ENCODE results near the gene TRIM2. TPM values are rescaled to one million over a fixed set of nuclear protein-coding genes. Genes with fewer than 3 reads are reported as not detected.

TRIM2 gene
- total RNA-seq, 2 donors from 2014 or later, result 120 to 151 TPM

DNA sequence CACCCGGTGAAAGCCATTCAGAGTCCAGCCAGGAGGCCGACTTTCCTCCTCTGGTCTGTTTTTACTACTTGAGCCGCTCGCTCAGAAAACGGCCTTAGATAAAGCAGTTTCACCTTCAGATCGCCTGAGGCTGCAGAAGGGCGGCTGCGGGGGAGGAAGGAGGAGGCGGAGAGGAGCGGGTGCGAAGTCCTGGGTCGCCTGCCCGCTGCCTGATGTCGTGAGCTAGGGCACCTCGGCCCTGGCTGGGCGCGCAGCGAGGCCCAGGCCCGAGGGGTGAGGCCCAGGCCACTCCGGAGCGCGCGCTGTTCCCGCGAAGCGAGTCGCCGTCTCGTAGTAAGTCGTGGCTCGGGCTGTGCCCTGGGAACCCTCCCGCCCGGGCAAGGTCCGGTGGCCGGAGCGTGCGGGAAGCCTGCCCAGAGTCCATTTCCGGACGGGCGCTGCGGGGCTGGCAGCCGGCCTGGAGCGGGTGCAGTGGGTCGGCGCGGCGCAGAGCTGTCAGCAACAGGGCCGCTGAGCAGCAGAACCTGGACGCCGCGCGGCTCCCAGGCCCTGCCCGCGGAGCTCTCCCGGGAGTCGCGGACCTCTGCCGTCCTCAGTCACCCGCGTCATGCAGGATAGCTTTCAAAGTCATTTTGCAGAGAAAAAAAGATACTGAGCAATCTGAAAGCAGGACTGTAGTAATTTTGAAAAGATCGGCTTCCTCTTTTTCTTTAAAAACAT is 18.6 kb downstream of the TRIM2 start:
- intact Hi-C loops (cut with DNase I), result no loop called here
- H3K9me3 ChIP-seq, result no peaks in the 10 kb centered on the region

DNA sequence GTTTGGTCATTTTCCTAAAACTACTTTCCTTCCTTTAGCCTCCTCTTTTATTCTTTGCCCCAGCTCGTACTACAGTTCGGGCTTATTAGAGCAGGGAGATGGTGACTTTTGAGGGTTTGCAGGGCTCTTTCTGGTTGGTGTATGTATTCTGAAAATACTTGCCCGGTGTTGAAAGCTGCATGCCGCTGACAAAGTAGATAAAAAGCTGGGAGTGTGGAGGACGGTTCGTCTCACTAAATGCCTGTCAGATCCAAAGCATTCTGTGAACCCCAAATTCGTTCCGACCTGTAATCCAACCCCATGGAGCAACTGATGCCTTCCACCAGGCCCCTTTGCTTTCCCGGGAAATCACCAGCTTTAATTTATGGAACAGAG is 19.2 kb downstream of the TRIM2 start:
- no peaks in the 10 kb centered on the region for H3K9me3 ChIP-seq
- H3K9ac ChIP-seq (ENCODE audit: low read depth in 2 of 2, low read length in 2 of 2), result peak overlapping the region; percentile 68 to 90
- TF ChIP-seq, protein P1, sequence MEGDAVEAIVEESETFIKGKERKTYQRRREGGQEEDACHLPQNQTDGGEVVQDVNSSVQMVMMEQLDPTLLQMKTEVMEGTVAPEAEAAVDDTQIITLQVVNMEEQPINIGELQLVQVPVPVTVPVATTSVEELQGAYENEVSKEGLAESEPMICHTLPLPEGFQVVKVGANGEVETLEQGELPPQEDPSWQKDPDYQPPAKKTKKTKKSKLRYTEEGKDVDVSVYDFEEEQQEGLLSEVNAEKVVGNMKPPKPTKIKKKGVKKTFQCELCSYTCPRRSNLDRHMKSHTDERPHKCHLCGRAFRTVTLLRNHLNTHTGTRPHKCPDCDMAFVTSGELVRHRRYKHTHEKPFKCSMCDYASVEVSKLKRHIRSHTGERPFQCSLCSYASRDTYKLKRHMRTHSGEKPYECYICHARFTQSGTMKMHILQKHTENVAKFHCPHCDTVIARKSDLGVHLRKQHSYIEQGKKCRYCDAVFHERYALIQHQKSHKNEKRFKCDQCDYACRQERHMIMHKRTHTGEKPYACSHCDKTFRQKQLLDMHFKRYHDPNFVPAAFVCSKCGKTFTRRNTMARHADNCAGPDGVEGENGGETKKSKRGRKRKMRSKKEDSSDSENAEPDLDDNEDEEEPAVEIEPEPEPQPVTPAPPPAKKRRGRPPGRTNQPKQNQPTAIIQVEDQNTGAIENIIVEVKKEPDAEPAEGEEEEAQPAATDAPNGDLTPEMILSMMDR (IDR thresholded peaks at IDR 0.05), result no peak
- no peaks in the 10 kb centered on the region for H3K27me3 ChIP-seq
- peak overlapping the region; percentile 47 for H3K4me3 ChIP-seq
- H3K27ac ChIP-seq, result peak overlapping the region; percentile 88
- intact Hi-C loops (cut with DNase I), result no loop called here
- no peaks in the 10 kb centered on the region for H3K36me3 ChIP-seq
- DNase-seq, result no peak
- no peaks in the 10 kb centered on the region for H3K4me1 ChIP-seq

More for the DNA sequence above, 18.6 kb downstream of the TRIM2 start:
- Histone ChIP-seq H3K9ac (ENCODE audit: low read depth in 2 of 2, low read length in 2 of 2) (peak overlapping the region; percentile 68 to 90), H3K27ac (peak overlapping the region; percentile 88), H3K4me3 (peak overlapping the region; percentile 47), H3K36me3 (no peaks in the 10 kb centered on the region), H3K4me1 (no peaks in the 10 kb centered on the region), H3K27me3 (no peaks in the 10 kb centered on the region)
- TF ChIP-seq, protein P1 (IDR thresholded peaks at IDR 0.05), result no peak
- peak; percentile 46 for DNase-seq

DNA sequence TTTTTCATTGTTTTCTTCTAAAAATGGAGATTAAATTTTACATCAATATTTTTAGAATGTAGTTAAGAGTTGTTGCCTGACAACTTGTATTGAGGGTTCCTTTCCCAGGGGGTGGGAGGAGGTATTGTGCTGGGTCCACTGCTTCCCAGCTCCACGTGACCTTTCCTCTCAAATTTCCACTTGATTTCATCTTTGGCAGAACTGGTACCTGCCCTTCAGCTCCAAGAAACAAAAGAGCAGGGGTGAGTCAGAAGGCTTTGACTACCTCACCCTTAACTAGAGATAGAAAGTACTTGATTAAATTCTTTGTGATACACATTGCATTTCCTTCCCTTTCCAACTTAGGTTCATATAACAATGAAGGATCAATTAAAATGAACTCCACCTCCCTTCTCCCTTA is 19.7 kb downstream of the TRIM2 start:
- no peaks in the 10 kb centered on the region for H3K27me3 ChIP-seq
- H3K4me1 ChIP-seq, result no peaks in the 10 kb centered on the region
- H3K4me3 ChIP-seq, result peak overlapping the region; percentile 47
- DNase-seq, result no peak
- H3K9ac ChIP-seq (ENCODE audit: low read depth in 2 of 2, low read length in 2 of 2), result peak overlapping the region in 1 of 2 donors; percentile 68
- no peaks in the 10 kb centered on the region for H3K36me3 ChIP-seq
- TF ChIP-seq, protein P1 (IDR thresholded peaks at IDR 0.05), result no peak
- H3K9me3 ChIP-seq, result no peaks in the 10 kb centered on the region
- H3K27ac ChIP-seq, result peak overlapping the region; percentile 88
- intact Hi-C loops (cut with DNase I), result no loop called here

DNA sequence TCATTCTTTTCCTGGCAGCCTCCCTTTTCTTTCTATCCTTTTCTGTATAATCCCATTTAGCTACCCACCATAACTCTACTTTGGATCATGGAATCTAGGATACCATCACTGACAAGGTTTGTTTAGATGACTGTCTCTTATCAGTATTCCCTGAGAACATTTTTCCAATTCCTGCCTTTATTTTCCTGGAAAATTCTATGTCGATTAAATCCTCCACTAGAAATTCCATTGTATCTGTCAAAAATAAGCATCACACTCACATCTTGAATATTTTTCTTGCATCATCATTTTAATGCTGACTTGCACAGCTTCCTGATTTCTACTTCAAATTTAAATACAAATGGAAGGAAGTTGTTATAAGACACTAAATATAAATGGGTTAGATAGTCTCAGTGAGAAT is 20.2 kb downstream of the TRIM2 start:
- intact Hi-C loops (cut with DNase I), result no loop called here
- no peak overlapping the region for H3K4me3 ChIP-seq
- TF ChIP-seq, protein P1 (IDR thresholded peaks at IDR 0.05), result no peak
- no peak for DNase-seq
- no peaks in the 10 kb centered on the region for H3K4me1 ChIP-seq
- no peaks in the 10 kb centered on the region for H3K36me3 ChIP-seq
- H3K27me3 ChIP-seq, result no peaks in the 10 kb centered on the region
- no peak overlapping the region for H3K27ac ChIP-seq
- no peaks in the 10 kb centered on the region for H3K9me3 ChIP-seq
- no peak overlapping the region for H3K9ac ChIP-seq (ENCODE audit: low read depth in 2 of 2, low read length in 2 of 2)

DNA sequence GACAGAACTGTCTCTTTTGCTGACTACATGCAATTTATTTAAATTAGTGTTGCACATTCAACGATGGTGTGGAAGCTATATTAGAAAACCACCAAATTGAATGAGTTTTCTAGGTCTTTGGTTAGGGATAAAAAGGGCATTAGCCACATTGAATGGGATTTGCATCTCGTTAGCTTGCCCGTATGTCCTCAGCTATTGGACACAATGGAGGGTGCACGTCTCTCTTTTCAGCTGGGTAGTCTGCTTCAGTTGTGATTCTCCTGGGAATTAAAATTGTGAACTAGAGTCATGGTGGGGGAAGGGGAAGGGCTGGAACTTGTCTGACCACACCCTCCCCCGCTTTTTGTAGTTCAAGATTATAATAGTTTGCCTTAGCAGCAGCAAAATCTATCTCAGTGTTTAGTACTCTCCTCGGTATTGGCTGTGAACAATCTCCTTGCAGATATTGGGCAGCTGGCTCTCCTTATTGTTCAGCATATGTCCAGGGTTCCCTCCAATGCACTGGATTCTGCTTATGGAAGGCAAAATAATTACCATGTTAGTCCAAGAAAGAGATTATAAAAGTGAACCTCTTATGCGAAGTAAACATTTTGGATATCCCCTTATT is 23.3 kb downstream of the TRIM2 start:
- H3K4me3 ChIP-seq, result no peak overlapping the region
- DNase-seq, result no peak
- intact Hi-C loops (cut with DNase I), result no loop called here
- H3K27ac ChIP-seq, result no peak overlapping the region
- TF ChIP-seq, protein P1 (IDR thresholded peaks at IDR 0.05), result no peak
- H3K36me3 ChIP-seq, result no peaks in the 10 kb centered on the region
- H3K27me3 ChIP-seq, result no peaks in the 10 kb centered on the region
- no peaks in the 10 kb centered on the region for H3K9me3 ChIP-seq
- no peaks in the 10 kb centered on the region for H3K4me1 ChIP-seq
- no peak overlapping the region for H3K9ac ChIP-seq (ENCODE audit: low read depth in 2 of 2, low read length in 2 of 2)

Measured in colonic mucosa (tissue), 4 donors.